CD4-positive, alpha-beta T cell (primary cell): ENCODE results near the gene DNASE2B. TPM values are rescaled to one million over a fixed set of nuclear protein-coding genes. Genes with fewer than 3 reads are reported as not detected.

Experiments
- ATAC-seq: fragments of 200-7000 bp; cut with Tn5 transposase; one replicate; pipeline ENCODE4 v1.10.0; 2022; ENCODE audit warnings: mild to moderate bottlenecking; ENCODE audit not compliant: poor library complexity
- CTCF ChIA-PET: fragments of 350-600 bp; sonication (Branson Sonifier 250); formaldehyde crosslinking; loops from one replicate; lab custom pipeline; 2021; ENCODE audit warnings: antibody characterized with exemption, inconsistent platforms; lab: Charles Lee
- POLR2A ChIA-PET: fragments of 350-600 bp; sonication (Branson Sonifier 250); formaldehyde crosslinking; loops from one replicate; lab custom pipeline; 2021; ENCODE audit warnings: antibody characterized with exemption, inconsistent platforms; lab: Charles Lee
- DNase-seq, 14 experiments: peaks; one replicate each; pipeline ENCODE4 v3.0.0-alpha.2; 2013 to 2020; ENCODE audit warnings: mixed read lengths in 2 of 14
- H3K27ac ChIP-seq, 2 donors: one replicate each; pipeline versions ENCODE4 v1.5.1 to v1.7.0; 2013; ENCODE audit warnings: low read length in 2 of 2, low read depth in 1 of 2, mild to moderate bottlenecking in 1 of 2
- H3K27me3 ChIP-seq, 2 experiments: 1 replicate in 1 of 2; 2 replicates in 1 of 2; pipeline versions ENCODE4 v1.6.1 to v1.7.0; 2013; ENCODE audit warnings: low read length in 2 of 2, control low read depth in 1 of 2, mild to moderate bottlenecking in 1 of 2, moderate library complexity in 1 of 2; ENCODE audit not compliant: insufficient read depth in 2 of 2, control insufficient read depth in 1 of 2
- H3K36me3 ChIP-seq: one replicate; pipeline ENCODE4 v1.6.1; 2013; ENCODE audit warnings: low read length, control low read depth; ENCODE audit not compliant: insufficient read depth
- H3K4me1 ChIP-seq: one replicate; pipeline ENCODE4 v1.6.1; 2013; ENCODE audit warnings: low read length, control low read depth; ENCODE audit not compliant: insufficient read depth
- H3K4me3 ChIP-seq: one replicate; pipeline ENCODE4 v1.5.1; 2013; ENCODE audit warnings: mild to moderate bottlenecking, low read length, moderate library complexity
- H3K9me3 ChIP-seq, 2 experiments: 1 replicate in 1 of 2; 2 replicates in 1 of 2; pipeline versions ENCODE4 v1.6.1 to v1.7.0; 2013; ENCODE audit warnings: low read length in 2 of 2, mild to moderate bottlenecking in 2 of 2, control low read depth in 1 of 2, moderate library complexity in 1 of 2; ENCODE audit not compliant: control insufficient read depth in 1 of 2, insufficient read depth in 1 of 2
- H3K27ac Mint-ChIP-seq: one replicate; pipeline ENCODE4 v1.8.0; 2020; ENCODE audit warnings: mixed read lengths
- H3K27me3 Mint-ChIP-seq: one replicate; pipeline ENCODE4 v1.8.0; 2021; ENCODE audit warnings: mixed read lengths
- H3K36me3 Mint-ChIP-seq: one replicate; pipeline ENCODE4 v1.8.0; 2021; ENCODE audit warnings: low read depth, mixed read lengths
- H3K4me1 Mint-ChIP-seq: one replicate; pipeline ENCODE4 v1.8.0; 2021; ENCODE audit warnings: low read depth, mixed read lengths
- H3K4me3 Mint-ChIP-seq: one replicate; pipeline ENCODE4 v1.8.0; 2020; ENCODE audit warnings: mild to moderate bottlenecking, mixed read lengths
- H3K9me3 Mint-ChIP-seq: one replicate; pipeline ENCODE4 v1.8.0; 2020; ENCODE audit warnings: mixed read lengths
- CTCF ChIP-seq: fragments of 200-600 bp; IDR thresholded peaks from one replicate; pipeline ENCODE4 v1.8.0; 2022; ENCODE audit warnings: antibody characterized with exemption, mild to moderate bottlenecking
- intact Hi-C, 2 experiments: fragments of 100-400 bp; cut with DNase I in 1 of 2; cut with micrococcal nuclease in 1 of 2; formaldehyde crosslinking; loops; one replicate each; pipeline versions ENCODE4 v1.15.1 to v1.9.0; 2023 to 2025; cut with DNase I, micrococcal nuclease
- total RNA-seq, 174 experiments: library from RNA in 2 of 174; stranded (reverse) in 2 of 174; gene quantifications; one replicate each; pipeline ENCODE4 v1.2.3 and lab custom pipeline; 2021 to 2026

DNASE2B gene
- total RNA-seq, 2 experiments from 2014 or later, result not detected

DNA sequence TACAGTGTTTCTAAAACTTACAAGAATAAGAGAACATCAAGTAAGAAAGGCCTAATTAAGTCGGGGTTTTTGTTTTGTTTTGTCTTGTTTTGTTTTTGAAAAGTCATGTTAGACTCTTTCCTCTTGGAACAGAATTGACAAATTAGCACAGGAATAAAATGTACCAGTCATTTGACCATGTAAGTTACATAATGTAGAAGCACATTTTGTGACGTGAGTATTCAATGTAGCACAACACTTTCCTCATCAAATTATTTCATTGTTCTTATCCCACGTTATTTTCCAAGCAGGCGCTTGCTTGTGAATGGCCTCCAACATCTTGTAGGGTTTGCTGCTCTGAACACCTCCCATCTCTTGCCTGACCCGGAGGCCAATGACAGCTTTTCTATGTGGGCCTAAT lies 34.7 kb upstream of the DNASE2B start:
- no peaks in the 10 kb centered on the region for H3K36me3 ChIP-seq
- ATAC-seq (no peak), DNase-seq (no peak)
- Mint-ChIP-seq H3K4me3 (no peak overlapping the region), H3K36me3 (no peaks in the 10 kb centered on the region), H3K27ac (no peak overlapping the region), H3K27me3 (no peaks in the 10 kb centered on the region), H3K4me1 (peaks cover 5% of the 10 kb centered on the region), H3K9me3 (no peaks in the 10 kb centered on the region)
- no peak for TF ChIP-seq CTCF
- no peaks in the 10 kb centered on the region for H3K9me3 ChIP-seq
- CTCF ChIA-PET, result no interaction called here
- intact Hi-C loops, result no loop called here
- no peak overlapping the region for H3K4me3 ChIP-seq
- H3K27me3 ChIP-seq, result no peaks in the 10 kb centered on the region
- no peaks in the 10 kb centered on the region for H3K4me1 ChIP-seq
- POLR2A ChIA-PET, result no interaction called here
- H3K27ac ChIP-seq, result no peak overlapping the region

DNA sequence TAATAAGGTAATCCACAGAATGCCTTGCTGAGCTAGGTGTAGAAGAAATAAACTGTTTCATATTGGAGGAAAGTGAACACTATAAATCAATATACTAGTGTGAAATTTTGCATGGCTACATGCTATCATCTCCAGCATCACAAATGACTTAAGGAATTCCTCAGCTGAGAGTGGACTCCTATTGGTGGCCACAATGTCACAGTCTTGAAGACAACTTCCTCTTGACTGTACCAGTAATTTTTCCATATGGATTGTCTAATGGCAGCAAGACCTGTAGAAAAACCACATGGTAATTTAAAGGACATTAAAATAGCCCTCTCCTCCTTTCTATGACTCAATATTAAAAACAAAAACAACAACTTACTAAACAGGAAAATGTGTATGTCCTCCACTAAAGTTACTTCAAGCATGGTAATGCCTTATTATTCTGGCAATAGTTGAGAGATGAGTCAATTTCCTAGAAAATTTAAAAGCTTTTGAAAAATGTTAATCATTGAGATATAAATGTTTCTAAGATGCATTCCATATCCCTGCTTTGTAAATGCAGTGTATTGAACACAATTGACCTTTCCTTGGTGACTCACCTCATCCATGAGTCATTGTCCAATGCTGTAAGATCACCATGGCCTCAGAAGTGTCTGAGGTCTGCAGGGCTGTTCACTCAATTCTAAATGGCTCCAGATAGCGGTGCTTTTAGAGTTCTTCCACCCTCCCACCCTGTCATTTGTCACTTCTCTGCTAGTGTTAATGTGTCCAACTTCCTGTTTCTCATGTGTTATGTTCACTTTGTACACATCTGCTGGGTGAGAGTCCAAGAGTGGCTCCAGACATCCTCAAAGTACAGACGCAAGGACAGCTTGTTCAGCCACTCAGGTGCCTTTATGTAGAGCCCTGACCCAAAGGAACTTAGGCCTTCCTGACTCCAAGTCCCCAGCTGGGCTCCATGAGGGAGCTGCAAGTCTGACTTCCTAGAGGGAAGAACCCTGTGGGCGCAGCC lies 32.8 kb upstream of the DNASE2B start:
- no peak overlapping the region for H3K27ac ChIP-seq
- DNase-seq, result peak in 3 of 14 experiments; percentile 20 to 50 (median 34)
- intact Hi-C loops, result no loop called here
- ChIA-PET CTCF (interaction anchor here (1.5 kb wide), 1 partner anchor 11 kb away, joined by 3 read pairs; no protein-coding TSS in a partner anchor), POLR2A (no interaction called here)
- Mint-ChIP-seq H3K9me3 (no peaks in the 10 kb centered on the region), H3K27me3 (no peaks in the 10 kb centered on the region), H3K36me3 (no peaks in the 10 kb centered on the region), H3K4me3 (no peak overlapping the region), H3K27ac (no peak overlapping the region), H3K4me1 (peaks cover 5% of the 10 kb centered on the region)
- H3K27me3 ChIP-seq, result no peaks in the 10 kb centered on the region
- ATAC-seq, result no peak
- H3K4me3 ChIP-seq, result no peak overlapping the region
- no peak for TF ChIP-seq CTCF
- no peaks in the 10 kb centered on the region for H3K36me3 ChIP-seq
- H3K9me3 ChIP-seq, result no peaks in the 10 kb centered on the region
- no peaks in the 10 kb centered on the region for H3K4me1 ChIP-seq

GRCh38 chr1:84366786-84367185 lies 31.5 kb upstream of the DNASE2B start:
- Histone ChIP-seq H3K9me3 (no peaks in the 10 kb centered on the region), H3K27me3 (no peaks in the 10 kb centered on the region), H3K36me3 (no peaks in the 10 kb centered on the region), H3K4me1 (no peaks in the 10 kb centered on the region), H3K4me3 (no peak overlapping the region), H3K27ac (no peak overlapping the region)
- POLR2A ChIA-PET, result no interaction called here
- H3K27ac Mint-ChIP-seq, result no peak overlapping the region
- DNase-seq, result no peak
- H3K27me3 Mint-ChIP-seq, result no peaks in the 10 kb centered on the region
- no peaks in the 10 kb centered on the region for H3K9me3 Mint-ChIP-seq
- intact Hi-C loops, result no loop called here
- TF ChIP-seq CTCF, result no peak
- ATAC-seq, result no peak
- H3K36me3 Mint-ChIP-seq, result no peaks in the 10 kb centered on the region
- CTCF ChIA-PET, result no interaction called here
- peaks cover 5% of the 10 kb centered on the region for H3K4me1 Mint-ChIP-seq
- no peak overlapping the region for H3K4me3 Mint-ChIP-seq
